ENCODE measurements around the gene FMNL1.
A peak's percentile ranks its signal among the peaks of the same experiment; 100 is the strongest.

Gene FMNL1, protein sequence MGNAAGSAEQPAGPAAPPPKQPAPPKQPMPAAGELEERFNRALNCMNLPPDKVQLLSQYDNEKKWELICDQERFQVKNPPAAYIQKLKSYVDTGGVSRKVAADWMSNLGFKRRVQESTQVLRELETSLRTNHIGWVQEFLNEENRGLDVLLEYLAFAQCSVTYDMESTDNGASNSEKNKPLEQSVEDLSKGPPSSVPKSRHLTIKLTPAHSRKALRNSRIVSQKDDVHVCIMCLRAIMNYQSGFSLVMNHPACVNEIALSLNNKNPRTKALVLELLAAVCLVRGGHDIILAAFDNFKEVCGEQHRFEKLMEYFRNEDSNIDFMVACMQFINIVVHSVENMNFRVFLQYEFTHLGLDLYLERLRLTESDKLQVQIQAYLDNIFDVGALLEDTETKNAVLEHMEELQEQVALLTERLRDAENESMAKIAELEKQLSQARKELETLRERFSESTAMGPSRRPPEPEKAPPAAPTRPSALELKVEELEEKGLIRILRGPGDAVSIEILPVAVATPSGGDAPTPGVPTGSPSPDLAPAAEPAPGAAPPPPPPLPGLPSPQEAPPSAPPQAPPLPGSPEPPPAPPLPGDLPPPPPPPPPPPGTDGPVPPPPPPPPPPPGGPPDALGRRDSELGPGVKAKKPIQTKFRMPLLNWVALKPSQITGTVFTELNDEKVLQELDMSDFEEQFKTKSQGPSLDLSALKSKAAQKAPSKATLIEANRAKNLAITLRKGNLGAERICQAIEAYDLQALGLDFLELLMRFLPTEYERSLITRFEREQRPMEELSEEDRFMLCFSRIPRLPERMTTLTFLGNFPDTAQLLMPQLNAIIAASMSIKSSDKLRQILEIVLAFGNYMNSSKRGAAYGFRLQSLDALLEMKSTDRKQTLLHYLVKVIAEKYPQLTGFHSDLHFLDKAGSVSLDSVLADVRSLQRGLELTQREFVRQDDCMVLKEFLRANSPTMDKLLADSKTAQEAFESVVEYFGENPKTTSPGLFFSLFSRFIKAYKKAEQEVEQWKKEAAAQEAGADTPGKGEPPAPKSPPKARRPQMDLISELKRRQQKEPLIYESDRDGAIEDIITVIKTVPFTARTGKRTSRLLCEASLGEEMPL

DNA sequence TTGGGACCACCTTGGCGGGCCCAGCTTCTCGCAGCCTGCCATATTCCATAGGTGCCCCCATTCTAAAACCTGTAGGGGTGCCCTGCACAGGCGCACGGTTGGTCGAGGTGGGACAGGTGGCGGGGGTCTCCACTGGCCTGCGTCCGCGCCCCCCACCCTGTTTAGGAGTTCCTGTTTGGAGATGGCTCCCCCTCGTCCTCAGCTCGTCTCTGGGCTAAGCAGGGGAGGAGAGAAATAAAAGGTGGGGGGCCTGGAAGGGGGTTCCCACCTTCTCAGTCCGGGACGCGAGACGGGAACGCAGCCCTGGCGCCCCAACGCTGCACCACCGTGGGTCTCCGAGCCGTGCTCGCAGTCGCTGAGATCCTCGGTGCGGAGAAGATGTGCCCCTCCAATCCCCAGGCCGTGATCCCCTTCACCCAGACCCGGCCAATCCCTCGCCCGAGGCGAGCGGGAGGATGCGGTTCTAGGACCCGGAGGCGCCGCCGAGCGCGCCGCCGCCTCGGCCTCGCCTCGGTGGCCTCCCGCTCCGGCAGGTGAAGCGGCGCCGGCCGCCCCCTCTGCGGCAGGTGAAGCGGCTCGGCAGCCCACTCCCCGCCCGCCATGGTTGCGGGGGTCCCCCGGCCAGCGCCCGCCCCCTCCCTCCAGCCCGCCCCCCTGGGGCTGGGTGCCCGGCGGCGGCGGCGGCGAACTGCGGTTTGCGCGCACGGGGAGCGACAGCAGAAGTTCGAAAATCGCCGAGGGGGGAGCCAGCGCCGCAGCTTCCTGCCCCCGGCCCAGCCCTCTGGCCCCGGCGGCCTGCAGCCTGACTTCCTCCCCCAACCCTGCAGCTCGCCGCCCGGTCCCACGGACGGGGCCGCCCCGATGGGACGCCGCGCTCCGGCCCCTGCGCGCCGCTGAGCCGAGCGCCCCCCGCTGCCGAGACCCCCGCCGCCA, at the start of gene FMNL1:
Gene FMNL1, plus strand, starts transcription at position 805 of the 933 bp plus-strand sequence. CDS start 240 bp downstream, outside the sequence.
- TF ChIP-seq, protein P1, sequence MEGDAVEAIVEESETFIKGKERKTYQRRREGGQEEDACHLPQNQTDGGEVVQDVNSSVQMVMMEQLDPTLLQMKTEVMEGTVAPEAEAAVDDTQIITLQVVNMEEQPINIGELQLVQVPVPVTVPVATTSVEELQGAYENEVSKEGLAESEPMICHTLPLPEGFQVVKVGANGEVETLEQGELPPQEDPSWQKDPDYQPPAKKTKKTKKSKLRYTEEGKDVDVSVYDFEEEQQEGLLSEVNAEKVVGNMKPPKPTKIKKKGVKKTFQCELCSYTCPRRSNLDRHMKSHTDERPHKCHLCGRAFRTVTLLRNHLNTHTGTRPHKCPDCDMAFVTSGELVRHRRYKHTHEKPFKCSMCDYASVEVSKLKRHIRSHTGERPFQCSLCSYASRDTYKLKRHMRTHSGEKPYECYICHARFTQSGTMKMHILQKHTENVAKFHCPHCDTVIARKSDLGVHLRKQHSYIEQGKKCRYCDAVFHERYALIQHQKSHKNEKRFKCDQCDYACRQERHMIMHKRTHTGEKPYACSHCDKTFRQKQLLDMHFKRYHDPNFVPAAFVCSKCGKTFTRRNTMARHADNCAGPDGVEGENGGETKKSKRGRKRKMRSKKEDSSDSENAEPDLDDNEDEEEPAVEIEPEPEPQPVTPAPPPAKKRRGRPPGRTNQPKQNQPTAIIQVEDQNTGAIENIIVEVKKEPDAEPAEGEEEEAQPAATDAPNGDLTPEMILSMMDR (conservative IDR thresholded peaks at IDR 0.05), result no peak
- H3K27ac ChIP-seq, result peak within 1 kb of the TSS; percentile 28; the same call in 1 of the 2 replicates

DNA sequence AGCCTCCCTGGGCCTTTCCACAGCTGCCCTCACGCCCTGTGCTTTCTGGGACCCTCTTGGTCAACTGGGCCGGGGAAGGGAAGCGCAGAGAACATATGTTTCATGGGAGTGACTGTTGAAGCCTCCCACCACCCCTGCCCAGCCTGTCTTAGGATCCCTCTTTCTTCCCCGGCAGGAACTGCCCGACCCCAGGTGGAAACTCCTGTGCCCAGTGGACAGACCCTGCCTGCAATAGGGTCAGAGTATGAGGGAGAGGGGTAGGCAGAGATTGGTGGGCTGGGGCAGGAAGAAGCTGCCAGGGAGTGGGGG, 49.5 kb upstream of the FMNL1 start:
- TF ChIP-seq, protein P1 (conservative IDR thresholded peaks at IDR 0.05), result no peak
- H3K27ac ChIP-seq, result no peak overlapping the region

DNA sequence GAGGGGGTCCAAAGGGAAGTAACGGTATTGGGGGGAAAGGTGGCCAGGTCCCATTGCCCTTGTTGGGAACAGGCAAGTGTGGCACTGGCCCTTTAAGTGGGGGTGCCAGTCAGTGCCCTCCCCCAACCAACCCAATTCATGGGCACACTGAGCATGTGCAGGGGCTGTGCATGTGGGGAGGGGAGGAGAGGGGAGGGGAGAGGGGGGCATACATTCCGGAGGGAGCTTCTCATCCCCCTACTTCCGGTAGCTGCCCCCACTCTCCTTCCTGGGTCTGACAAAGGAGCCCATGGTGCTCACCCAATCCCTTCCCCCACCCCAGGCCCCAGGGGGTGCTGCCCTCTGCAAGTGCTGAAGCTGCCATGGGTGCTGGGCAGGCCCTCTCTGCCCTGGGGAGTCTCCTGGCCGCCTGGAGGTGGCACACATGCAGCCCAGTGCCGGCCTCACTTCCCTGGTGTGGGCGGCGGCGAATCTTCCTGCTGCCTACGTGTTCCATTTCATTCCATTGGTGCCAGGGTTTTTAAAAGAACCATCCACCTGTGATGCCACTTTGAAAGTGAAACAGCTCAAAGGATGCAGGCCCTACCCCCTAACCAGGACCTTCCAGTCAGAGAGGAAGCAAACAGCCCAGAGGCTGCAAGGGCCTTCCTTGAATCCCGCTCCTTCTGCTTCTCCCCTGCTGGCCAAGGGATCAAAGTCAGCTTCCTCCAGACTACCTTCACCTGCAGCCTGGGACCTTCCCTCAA, 49.0 kb upstream of the FMNL1 start:
- no peak overlapping the region for H3K27ac ChIP-seq
- TF ChIP-seq, protein P1 (conservative IDR thresholded peaks at IDR 0.05), result no peak

DNA sequence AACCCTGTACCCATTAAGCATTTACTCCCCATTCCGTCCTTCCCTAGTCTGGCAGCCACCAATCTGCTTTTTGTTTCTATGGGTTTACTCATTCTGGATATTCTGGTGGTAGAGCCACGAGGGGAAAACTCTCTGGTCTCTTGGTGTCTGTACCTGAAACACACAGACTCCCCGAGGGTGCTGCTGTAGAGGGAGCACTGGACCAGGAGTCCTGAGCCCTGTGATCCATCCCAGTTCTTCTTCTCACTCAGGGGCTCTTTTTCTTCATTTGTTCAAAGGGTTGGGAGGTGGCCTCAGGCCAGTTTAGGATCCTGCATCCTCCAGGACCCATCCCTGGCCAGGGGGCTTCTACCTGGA, 45.9 kb upstream of the FMNL1 start:
- H3K27ac ChIP-seq, result no peak overlapping the region
- TF ChIP-seq, protein P1 (conservative IDR thresholded peaks at IDR 0.05), result no peak

DNA sequence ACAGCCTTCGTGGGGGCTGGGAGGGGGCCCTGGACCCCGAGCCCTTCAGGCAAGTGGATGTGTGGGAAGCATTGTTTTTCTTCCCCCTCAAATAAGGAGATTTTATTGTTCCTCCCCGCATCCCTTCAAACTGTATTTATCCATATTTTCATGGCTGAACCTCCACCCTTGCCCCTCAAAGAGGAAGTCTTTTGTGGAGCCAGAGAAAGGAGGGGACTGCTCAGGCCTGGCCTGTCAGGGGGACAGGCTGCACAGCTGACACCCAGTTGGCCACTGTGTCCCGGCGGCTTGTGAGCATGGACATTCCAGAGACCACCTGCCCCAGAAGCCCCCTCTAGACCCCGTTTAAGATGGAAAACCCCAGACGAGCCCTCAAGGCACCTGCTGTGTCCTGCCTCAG, 44.1 kb upstream of the FMNL1 start:
- no peak overlapping the region for H3K27ac ChIP-seq
- TF ChIP-seq, protein P1 (conservative IDR thresholded peaks at IDR 0.05), result no peak

DNA sequence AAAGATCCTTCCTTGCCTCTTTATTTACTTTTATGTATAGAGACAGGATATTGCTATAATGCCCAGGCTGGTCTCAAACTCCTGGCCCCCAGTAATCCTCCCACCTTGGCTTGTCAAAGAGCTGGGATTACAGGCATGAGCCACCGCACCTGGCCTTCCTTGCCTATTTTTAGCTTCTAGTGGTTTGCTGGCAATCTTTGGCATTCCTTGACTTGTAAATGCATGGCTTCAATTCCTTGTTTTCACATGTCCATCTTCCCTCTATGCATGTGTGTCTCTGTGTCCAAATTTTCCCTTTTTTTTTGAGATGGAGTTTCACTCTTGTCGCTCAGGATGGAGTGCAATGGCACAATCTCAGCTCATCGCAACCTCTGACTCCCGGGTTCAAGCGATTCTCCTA, 37.5 kb upstream of the FMNL1 start:
- no peak overlapping the region for H3K27ac ChIP-seq
- TF ChIP-seq, protein P1 (conservative IDR thresholded peaks at IDR 0.05), result no peak
